Peyer's patch (tissue), 4 donors: ENCODE measurements around the gene PCDHGB3. TPM values are rescaled to one million over a fixed set of nuclear protein-coding genes. Genes with fewer than 3 reads are reported as not detected.
"Not testable (repeated sequence)": the region's sequence is repeated elsewhere in the genome, so short reads cannot be mapped to it uniquely, and the experiment has no call there.

Experiments
- DNase-seq, 3 donors: peaks; one replicate each; pipeline ENCODE4 v3.0.0-alpha.2; 2017 to 2019
- H3K27ac ChIP-seq, 4 donors: fragments of 200-600 bp; sonication (generic); one replicate each; pipeline ENCODE4 v1.5.1; 2016 to 2019
- H3K27me3 ChIP-seq, 2 donors: fragments of 200-600 bp; sonication (generic); one replicate each; pipeline ENCODE4 v1.5.1; 2019
- H3K36me3 ChIP-seq, 3 donors: fragments of 200-600 bp; sonication (generic); one replicate each; pipeline ENCODE4 v1.5.1; 2016 to 2019
- H3K4me1 ChIP-seq, 4 donors: fragments of 200-600 bp; sonication (generic); one replicate each; pipeline ENCODE4 v1.5.1; 2016 to 2019
- H3K4me3 ChIP-seq, 4 donors: fragments of 200-600 bp; sonication (generic); 1 replicate in 3 of 4; 2 replicates in 1 of 4; pipeline ENCODE4 v1.5.1; 2016 to 2019; ENCODE audit warnings: mild to moderate bottlenecking in 1 of 4
- H3K9me3 ChIP-seq, 4 donors: fragments of 200-600 bp; sonication (generic); one replicate each; pipeline ENCODE4 v1.5.1; 2016 to 2019; ENCODE audit warnings: mild to moderate bottlenecking in 1 of 4
- POLR2A ChIP-seq, 2 donors: fragments of 450-650 bp; IDR thresholded peaks; one replicate each; pipeline ENCODE4 v1.5.1; 2017; ENCODE audit warnings: antibody characterized with exemption in 2 of 2, mild to moderate bottlenecking in 2 of 2, moderate library complexity in 2 of 2
- total RNA-seq, 4 donors: library from RNA; depleted of rRNA; stranded (reverse); fragments of >200 nt; gene quantifications; one replicate each; pipeline ENCODE4 v1.1.0, GENCODE V29; 2016
- TF ChIP-seq, protein P1 (sequence below), 6 experiments: fragments of 450-650 bp in 4 of 6; fragments of 200-600 bp in 2 of 6; sonication (generic) in 1 of 6; IDR thresholded peaks; one replicate each; pipeline ENCODE4 v1.5.1; 2017 to 2019; ENCODE audit warnings: antibody characterized with exemption in 6 of 6, mild to moderate bottlenecking in 3 of 6, moderate library complexity in 1 of 6

Gene PCDHGB3
- total RNA-seq, 4 donors from 2014 or later: 1.6 to 5.0 (median 2.0) TPM

DNA sequence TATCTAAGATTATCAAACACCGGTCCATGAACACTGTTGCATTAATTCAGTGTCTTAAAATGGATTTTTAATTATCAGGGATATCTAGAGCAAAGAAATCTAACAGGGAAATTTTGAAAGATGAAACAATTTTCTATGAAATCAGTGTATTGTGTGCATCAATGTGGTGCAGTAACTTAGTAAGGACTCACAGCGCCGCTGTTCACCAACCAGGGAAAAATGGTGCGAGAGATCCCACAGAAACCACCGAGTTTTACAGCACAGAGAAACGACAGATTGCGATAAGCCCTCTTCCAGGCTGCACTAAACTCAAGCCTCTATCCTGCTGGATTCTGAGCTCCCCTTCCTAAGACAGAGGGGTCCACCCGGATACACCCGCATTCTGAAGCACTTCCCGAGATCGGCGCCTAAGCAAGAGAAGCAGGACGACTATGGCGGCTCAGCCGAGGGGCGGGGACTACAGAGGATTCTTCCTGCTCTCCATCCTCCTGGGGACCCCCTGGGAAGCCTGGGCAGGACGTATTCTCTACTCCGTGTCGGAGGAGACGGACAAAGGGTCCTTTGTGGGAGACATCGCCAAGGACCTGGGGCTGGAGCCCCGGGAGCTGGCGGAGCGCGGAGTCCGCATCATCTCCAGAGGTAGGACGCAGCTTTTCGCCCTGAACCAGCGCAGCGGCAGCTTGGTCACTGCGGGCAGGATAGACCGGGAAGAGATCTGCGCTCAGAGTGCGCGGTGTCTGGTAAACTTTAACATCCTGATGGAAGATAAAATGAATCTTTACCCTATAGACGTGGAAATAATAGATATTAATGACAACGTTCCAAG lies 12.6 kb downstream of the PCDHGB3 start, which contains the start of gene PCDHGA7:
TSS of gene PCDHGA7 (plus strand) at position 274 of the 826 bp plus-strand sequence. CDS start at position 432, 158 bp downstream.
- peaks cover 0 to 54% (median 4%) of the 10 kb centered on the region in 4 donors for H3K9me3 ChIP-seq
- TF ChIP-seq POLR2A (IDR thresholded peaks at IDR 0.05): no peak
- TF ChIP-seq, protein P1, sequence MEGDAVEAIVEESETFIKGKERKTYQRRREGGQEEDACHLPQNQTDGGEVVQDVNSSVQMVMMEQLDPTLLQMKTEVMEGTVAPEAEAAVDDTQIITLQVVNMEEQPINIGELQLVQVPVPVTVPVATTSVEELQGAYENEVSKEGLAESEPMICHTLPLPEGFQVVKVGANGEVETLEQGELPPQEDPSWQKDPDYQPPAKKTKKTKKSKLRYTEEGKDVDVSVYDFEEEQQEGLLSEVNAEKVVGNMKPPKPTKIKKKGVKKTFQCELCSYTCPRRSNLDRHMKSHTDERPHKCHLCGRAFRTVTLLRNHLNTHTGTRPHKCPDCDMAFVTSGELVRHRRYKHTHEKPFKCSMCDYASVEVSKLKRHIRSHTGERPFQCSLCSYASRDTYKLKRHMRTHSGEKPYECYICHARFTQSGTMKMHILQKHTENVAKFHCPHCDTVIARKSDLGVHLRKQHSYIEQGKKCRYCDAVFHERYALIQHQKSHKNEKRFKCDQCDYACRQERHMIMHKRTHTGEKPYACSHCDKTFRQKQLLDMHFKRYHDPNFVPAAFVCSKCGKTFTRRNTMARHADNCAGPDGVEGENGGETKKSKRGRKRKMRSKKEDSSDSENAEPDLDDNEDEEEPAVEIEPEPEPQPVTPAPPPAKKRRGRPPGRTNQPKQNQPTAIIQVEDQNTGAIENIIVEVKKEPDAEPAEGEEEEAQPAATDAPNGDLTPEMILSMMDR (IDR thresholded peaks at IDR 0.05): no peak

DNA sequence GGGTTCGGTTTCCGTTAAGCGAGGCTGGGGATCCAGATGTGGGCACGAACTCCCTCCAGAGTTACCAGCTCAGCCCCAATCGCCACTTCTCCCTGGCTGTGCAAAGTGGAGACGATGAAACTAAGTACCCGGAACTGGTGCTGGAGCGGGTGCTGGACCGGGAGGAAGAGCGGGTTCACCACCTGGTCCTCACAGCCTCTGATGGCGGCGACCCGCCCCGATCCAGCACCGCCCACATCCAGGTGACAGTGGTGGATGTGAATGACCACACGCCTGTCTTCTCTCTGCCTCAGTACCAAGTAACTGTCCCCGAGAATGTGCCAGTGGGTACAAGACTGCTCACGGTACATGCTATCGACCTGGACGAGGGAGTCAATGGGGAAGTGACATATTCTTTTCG lies 13.3 kb downstream of the PCDHGB3 start:
- Histone ChIP-seq H3K9me3 (peaks cover 0 to 50% (median 4%) of the 10 kb centered on the region in 4 donors), H3K36me3 (no peaks in the 10 kb centered on the region), H3K27me3 (no peaks in the 10 kb centered on the region), H3K4me3 (no peak overlapping the region), H3K27ac (no peak overlapping the region), H3K4me1 (no peaks in the 10 kb centered on the region)
- DNase-seq: no peak
- TF ChIP-seq POLR2A (IDR thresholded peaks at IDR 0.05): no peak
- TF ChIP-seq, protein P1 (IDR thresholded peaks at IDR 0.05): no peak

More for the DNA sequence above, 12.6 kb downstream of the PCDHGB3 start, which contains the start of gene PCDHGA7:
- H3K27me3 ChIP-seq: no peaks in the 10 kb centered on the region
- H3K4me1 ChIP-seq: no peaks in the 10 kb centered on the region
- peak within 1 kb of the TSS in 2 of 4 donors; percentile 24 to 25 for H3K4me3 ChIP-seq
- DNase-seq: no peak
- no peak within 1 kb of the TSS for H3K27ac ChIP-seq
- H3K36me3 ChIP-seq: no peaks in the 10 kb centered on the region

- TF ChIP-seq, protein P1 (IDR thresholded peaks at IDR 0.05): no peak
- no peak for TF ChIP-seq POLR2A (IDR thresholded peaks at IDR 0.05)
- H3K27me3 ChIP-seq: no peaks in the 10 kb centered on the region
- no peak overlapping the region for H3K27ac ChIP-seq
- peaks cover 0 to 63% (median 7%) of the 10 kb centered on the region in 4 donors for H3K9me3 ChIP-seq
- H3K4me3 ChIP-seq: no peak overlapping the region
- no peak for DNase-seq
- no peaks in the 10 kb centered on the region for H3K4me1 ChIP-seq
- no peaks in the 10 kb centered on the region for H3K36me3 ChIP-seq
These were observed 14.6 kb downstream of the PCDHGB3 start for GRCh38 chr5:141384471-141385267.

DNA sequence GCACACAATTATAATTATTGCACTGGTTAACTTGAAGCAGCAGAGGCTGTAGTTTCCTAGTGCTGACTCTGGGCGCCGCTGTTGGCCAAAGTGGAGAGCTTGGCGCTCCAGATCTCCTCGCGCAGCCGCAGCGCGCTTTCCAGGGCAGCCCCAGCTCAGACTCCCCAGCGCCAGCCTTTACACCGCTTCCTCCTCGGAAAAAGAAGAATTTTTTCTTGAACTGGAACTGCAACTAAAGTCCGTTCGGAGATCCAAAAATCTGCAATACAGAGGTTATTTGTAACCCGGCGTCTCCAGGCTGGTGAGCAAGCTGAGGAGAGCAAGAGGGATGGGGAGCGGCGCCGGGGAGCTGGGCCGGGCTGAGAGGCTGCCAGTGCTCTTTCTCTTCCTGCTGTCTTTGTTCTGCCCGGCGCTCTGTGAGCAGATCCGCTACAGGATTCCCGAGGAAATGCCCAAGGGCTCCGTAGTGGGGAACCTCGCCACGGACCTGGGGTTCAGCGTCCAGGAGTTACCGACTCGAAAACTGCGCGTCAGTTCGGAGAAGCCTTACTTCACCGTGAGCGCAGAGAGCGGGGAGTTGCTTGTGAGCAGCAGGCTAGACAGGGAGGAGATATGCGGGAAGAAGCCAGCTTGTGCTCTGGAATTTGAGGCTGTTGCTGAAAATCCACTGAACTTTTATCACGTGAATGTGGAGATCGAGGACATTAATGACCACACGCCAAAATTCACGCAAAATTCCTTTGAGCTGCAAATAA lies 17.7 kb downstream of the PCDHGB3 start, which contains the start of gene PCDHGB4:
TSS of gene PCDHGB4 (plus strand) at position 142 of the 755 bp plus-strand sequence. CDS start at position 329, 187 bp downstream.
- TF ChIP-seq, protein P1 (IDR thresholded peaks at IDR 0.05): peak in 3 of 6 experiments; percentile 4 to 17 (median 14)
- not testable (repeated sequence) for H3K27me3 ChIP-seq, H3K36me3 ChIP-seq, H3K27ac ChIP-seq, H3K4me3 ChIP-seq, H3K4me1 ChIP-seq, DNase-seq
- H3K9me3 ChIP-seq: peaks cover 0 to 60% (median 10%) of the 10 kb centered on the region in 4 donors

DNA sequence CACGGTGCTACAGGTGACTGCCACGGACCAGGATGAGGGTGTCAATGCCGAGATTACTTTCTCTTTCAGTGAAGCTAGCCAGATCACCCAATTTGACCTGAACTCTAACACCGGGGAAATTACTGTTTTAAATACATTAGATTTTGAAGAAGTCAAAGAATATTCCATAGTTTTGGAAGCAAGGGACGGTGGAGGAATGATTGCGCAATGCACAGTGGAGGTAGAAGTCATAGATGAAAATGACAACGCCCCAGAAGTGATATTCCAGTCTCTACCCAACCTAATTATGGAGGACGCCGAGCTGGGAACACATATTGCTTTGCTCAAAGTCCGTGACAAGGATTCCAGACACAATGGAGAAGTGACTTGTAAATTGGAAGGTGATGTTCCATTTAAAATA lies 18.6 kb downstream of the PCDHGB3 start:
- peaks cover 0 to 60% (median 13%) of the 10 kb centered on the region in 4 donors for H3K9me3 ChIP-seq

More for the DNA sequence above, 18.6 kb downstream of the PCDHGB3 start:
- no peaks in the 10 kb centered on the region for H3K27me3 ChIP-seq
- H3K36me3 ChIP-seq: no peaks in the 10 kb centered on the region
- DNase-seq: no peak
- TF ChIP-seq, protein P1 (IDR thresholded peaks at IDR 0.05): no peak
- TF ChIP-seq POLR2A (IDR thresholded peaks at IDR 0.05): no peak
- H3K4me1 ChIP-seq: no peaks in the 10 kb centered on the region
- H3K27ac ChIP-seq: no peak overlapping the region
- no peak overlapping the region for H3K4me3 ChIP-seq
